Stimulated activated CD4-positive, alpha-beta T cell treated with anti-CD3 and anti-CD28 coated beads, Interleukin-2, amount 100 ng/mL, for 48 hours (primary cell): Measurements from ENCODE around the gene NMNAT2.
"Not testable (repeated sequence)": the region's sequence is repeated elsewhere in the genome, so short reads cannot be mapped to it uniquely, and the experiment has no call there.

ENCODE experiments used
- DNase-seq, 2 donors: peaks; one replicate each; pipeline ENCODE4 v3.0.0-alpha.2; 2020

Gene NMNAT2

GRCh38 chr1:183251101-183251958, 166.8 kb downstream of the NMNAT2 start:
- DNase-seq: no peak

GRCh38 chr1:183249941-183250452, 168.2 kb downstream of the NMNAT2 start:
- no peak for DNase-seq

- no peak for DNase-seq
Observed at GRCh38 chr1:183248989-183249691, 169.0 kb downstream of the NMNAT2 start.

- DNase-seq: no peak
Observed at GRCh38 chr1:183247931-183248330, 170.2 kb downstream of the NMNAT2 start.

- DNase-seq: no peak
Observed at GRCh38 chr1:183247484-183247883, 170.7 kb downstream of the NMNAT2 start.

DNA sequence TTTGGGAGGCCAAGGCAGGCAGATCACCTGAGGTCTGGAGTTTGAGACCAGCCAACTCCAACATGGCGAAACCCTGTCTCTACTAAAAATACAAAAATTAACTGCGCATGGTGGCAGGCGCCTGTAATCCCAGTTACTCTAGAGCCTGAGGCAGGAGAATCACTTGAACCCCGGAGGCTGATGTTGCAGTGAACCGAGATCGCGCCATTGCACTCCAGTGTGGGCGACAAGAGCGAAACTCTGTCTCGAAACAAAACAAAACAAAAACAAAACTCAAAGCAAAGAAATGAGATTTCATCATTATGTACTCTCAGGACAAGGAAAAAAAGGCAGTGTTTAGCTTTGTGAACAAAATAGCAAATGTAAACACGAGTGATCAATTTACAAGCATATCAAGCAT, 171.1 kb downstream of the NMNAT2 start:
- DNase-seq: no peak

DNA sequence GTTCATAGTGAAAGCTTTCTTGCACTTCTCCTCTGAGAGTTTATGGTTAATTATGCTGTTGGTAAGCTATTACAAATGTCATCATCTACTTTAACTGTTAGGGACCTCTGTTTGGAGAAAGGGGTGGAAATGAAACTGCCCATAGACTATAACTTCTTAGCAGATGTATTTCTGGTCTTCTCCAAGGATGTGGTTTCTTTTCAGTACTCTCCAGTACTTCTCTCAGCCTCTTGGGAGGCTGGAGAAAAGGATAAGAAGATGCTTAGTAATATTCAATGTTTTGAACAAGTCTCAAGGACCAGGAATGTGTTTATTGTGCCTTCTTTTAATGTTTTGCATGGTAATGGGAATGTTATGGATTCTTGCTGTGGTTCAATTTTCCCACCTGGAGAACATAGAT, 171.7 kb downstream of the NMNAT2 start:
- no peak for DNase-seq

- no peak for DNase-seq
Observed at GRCh38 chr1:183245357-183245756, 172.8 kb downstream of the NMNAT2 start.

DNA sequence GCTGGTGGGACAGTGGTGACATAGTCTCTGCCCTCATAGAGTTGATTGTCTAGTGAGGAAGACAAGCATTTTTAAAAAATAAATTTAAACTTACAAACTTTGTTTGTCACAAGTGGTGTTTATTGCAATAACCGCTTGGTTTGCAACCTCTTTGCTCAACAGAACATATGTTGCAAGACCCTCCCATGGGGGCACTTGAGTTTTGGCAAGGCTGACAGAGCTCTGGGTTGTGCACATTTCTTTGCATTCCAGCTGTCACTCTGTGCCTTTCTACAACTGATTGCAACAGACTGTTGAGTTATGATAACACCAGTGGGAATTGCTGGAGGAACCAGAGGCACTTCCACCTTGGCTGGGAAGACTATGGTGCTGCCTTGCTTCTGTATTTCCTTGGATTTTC, 173.7 kb downstream of the NMNAT2 start:
- DNase-seq: no peak

DNA sequence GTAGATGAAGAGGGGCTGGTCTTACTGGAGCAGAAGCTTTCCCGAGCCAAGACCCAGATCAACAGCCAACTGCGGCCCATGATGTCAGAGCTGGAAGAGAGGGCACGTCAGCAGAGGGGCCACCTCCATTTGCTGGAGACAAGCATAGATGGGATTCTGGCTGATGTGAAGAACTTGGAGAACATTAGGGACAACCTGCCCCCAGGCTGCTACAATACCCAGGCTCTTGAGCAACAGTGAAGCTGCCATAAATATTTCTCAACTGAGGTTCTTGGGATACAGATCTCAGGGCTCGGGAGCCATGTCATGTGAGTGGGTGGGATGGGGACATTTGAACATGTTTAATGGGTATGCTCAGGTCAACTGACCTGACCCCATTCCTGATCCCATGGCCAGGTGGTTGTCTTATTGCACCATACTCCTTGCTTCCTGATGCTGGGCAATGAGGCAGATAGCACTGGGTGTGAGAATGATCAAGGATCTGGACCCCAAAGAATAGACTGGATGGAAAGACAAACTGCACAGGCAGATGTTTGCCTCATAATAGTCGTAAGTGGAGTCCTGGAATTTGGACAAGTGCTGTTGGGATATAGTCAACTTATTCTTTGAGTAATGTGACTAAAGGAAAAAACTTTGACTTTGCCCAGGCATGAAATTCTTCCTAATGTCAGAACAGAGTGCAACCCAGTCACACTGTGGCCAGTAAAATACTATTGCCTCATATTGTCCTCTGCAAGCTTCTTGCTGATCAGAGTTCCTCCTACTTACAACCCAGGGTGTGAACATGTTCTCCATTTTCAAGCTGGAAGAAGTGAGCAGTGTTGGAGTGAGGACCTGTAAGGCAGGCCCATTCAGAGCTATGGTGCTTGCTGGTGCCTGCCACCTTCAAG, 174.8 kb downstream of the NMNAT2 start:
- no peak for DNase-seq

DNA sequence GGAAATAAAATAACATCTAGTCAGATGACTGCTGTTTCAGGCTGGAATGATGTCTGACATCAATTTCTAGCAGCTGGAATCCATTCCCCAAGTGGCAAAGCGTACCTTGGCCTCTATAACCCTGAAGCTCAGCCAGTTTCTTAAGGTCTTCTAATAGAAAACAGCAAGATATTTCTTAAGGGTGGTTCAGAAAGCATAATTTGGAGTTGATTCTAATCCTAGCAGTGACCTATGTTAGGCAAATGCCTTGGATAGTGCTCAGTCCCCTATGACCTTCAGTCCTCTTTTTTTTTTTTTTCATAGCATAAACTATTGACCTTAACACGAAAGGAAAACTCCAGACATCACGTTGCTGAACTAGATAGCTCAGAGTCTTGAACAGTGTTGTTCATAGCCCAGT, 175.6 kb downstream of the NMNAT2 start:
- no peak for DNase-seq

- no peak for DNase-seq
Observed at GRCh38 chr1:183241471-183241870, 176.7 kb downstream of the NMNAT2 start.

DNA sequence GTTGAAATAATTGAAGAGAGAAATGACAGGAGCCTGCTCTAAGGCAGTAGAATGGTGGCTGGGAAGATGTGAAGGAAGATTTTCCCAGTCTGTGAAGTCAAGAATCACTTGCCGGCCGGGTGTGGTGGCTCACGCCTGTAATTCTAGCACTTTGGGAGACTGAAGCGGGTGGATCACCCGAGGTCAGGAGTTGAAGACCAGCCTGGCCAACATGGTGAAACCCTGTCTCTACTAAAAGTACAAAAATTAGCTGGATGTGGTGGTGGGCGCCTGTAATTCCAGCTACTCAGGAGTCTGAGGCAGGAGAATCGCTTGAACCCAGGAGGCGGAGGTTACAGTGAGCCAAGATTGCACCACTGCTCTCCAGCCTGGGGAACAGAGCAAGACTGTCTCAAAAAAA, 177.3 kb downstream of the NMNAT2 start:
- DNase-seq: not testable (repeated sequence)

GRCh38 chr1:183240526-183240825, 177.7 kb downstream of the NMNAT2 start:
- no peak for DNase-seq

DNA sequence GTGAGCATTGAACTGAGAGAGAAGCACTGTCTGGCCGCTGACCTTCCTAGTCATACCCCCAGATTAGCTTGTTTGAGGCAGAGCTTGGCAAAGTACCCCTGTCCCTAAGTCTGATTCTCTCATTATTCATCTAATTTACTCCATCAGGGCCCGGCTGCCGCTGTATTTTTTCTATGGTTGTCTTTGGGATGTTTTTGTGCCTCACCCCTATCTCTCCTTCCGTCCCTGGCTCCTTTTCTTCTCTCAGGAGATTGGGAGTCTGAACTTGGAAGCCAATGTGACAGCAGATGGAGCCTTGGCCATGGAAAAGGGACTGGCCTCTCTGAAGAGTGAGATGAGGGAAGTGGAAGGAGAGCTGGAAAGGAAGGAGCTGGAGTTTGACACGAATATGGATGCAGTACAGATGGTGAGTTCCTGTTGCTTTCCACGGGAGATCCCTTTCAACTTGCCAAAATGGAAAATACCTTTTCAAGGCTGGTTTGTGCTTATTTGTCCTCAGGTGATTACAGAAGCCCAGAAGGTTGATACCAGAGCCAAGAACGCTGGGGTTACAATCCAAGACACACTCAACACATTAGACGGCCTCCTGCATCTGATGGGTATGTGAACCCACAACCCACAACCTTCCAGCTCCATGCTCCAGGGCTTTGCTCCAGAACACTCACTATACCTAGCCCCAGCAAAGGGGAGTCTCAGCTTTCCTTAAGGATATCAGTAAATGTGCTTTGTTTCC, 178.2 kb downstream of the NMNAT2 start:
- no peak for DNase-seq

- no peak for DNase-seq
Observed at GRCh38 chr1:183239220-183239742, 178.9 kb downstream of the NMNAT2 start.

GRCh38 chr1:183238071-183238470, 180.1 kb downstream of the NMNAT2 start:
- DNase-seq: no peak

- no peak for DNase-seq
Observed at GRCh38 chr1:183237046-183237445, 181.1 kb downstream of the NMNAT2 start.

DNA sequence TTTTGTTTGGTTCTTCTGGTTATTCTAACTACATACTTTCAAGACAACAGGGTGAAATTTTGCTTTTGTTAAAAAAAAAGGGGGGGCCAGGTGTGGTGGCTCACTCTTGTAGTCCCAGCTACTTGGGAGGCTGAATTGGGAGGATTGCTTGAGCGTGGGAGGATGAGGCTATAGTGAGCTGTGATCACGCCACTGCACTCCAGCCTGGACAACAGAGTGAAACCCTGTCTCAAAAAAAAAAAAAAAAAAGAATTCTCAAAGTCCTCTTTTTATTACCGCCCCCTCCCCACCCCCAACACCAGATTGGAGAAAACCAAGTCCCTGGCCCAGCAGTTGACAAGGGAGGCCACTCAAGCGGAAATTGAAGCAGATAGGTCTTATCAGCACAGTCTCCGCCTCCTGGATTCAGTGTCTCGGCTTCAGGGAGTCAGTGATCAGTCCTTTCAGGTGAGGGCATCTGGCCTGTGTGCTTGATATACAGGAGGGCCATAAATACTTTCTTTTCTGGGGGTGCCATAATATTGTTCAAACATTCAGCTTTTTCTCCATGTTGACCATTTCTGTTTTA, 181.9 kb downstream of the NMNAT2 start:
- DNase-seq: no peak

DNA sequence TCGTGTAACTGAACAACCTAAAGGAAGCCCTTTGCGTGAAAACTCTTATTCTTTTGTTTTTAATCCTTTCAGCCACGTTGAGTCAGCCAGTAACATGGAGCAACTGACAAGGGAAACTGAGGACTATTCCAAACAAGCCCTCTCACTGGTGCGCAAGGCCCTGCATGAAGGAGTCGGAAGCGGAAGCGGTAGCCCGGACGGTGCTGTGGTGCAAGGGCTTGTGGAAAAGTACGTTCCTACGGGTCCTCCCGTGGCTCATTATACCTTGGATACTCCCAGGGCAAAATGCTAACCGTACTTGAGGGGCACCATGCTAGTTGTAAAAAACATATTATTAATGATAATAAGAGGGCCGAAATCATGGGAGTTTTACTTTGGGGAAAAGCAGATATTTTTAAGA, 182.7 kb downstream of the NMNAT2 start:
- DNase-seq: no peak

- no peak for DNase-seq
Observed at GRCh38 chr1:183234660-183235476, 183.3 kb downstream of the NMNAT2 start.
